Fibroblast of lung (primary cell): ENCODE measurements around the gene AP1S2. TPM values are rescaled to one million over a fixed set of nuclear protein-coding genes. Genes with fewer than 3 reads are reported as not detected.

ENCODE experiments used
- DNase-seq, 2 donors: peaks; one replicate each; pipeline versions ENCODE4 v3.0.0 to v3.0.0-alpha.2; 2010; ENCODE audit warnings: low read depth in 2 of 2
- H2AFZ ChIP-seq: 2 replicates; pipeline ENCODE4 v1.5.1; 2012; ENCODE audit warnings: low read length, control low read depth, inconsistent platforms
- H3K27ac ChIP-seq: 2 replicates; pipeline ENCODE4 v1.5.1; 2011; ENCODE audit warnings: low read length, control low read depth; ENCODE audit not compliant: insufficient read depth
- H3K27me3 ChIP-seq: 2 replicates; pipeline ENCODE4 v1.5.1; 2011; ENCODE audit warnings: mild to moderate bottlenecking, low read length; ENCODE audit not compliant: control insufficient read depth, insufficient read depth
- H3K36me3 ChIP-seq: 2 replicates; pipeline ENCODE4 v1.5.1; 2011; ENCODE audit warnings: low read length; ENCODE audit not compliant: control insufficient read depth, insufficient read depth
- H3K4me1 ChIP-seq: 2 replicates; pipeline ENCODE4 v1.5.1; 2011; ENCODE audit warnings: low read length; ENCODE audit not compliant: control insufficient read depth, insufficient read depth; ENCODE audit errors: extremely low read depth
- H3K4me2 ChIP-seq: 2 replicates; pipeline ENCODE4 v1.5.1; 2011; ENCODE audit warnings: low read length, control low read depth; ENCODE audit not compliant: insufficient read depth; ENCODE audit errors: extremely low read depth
- H3K4me3 ChIP-seq, 4 experiments: fragments of 200-600 bp in 1 of 4; sonication (generic) in 1 of 4; replicated peaks in 1 of 4; 2 replicates each; pipeline ENCODE4 v1.5.1; 2011 to 2016; ENCODE audit warnings: low read length in 4 of 4, low read depth in 3 of 4, mild to moderate bottlenecking in 3 of 4, control low read depth in 2 of 4, inconsistent platforms in 1 of 4, mixed read lengths in 1 of 4; ENCODE audit not compliant: insufficient read depth in 1 of 4; ENCODE audit errors: control extremely low read depth in 1 of 4
- H3K79me2 ChIP-seq: 2 replicates; pipeline ENCODE4 v1.5.1; 2012; ENCODE audit warnings: mild to moderate bottlenecking, low read length, inconsistent platforms; ENCODE audit not compliant: control insufficient read depth, insufficient read depth
- H3K9ac ChIP-seq: 2 replicates; pipeline ENCODE4 v1.5.1; 2011; ENCODE audit warnings: mild to moderate bottlenecking, low read length, control low read depth; ENCODE audit not compliant: insufficient read depth
- H3K9me3 ChIP-seq: 2 replicates; pipeline ENCODE4 v1.5.1; 2012; ENCODE audit warnings: low read depth, low read length; ENCODE audit not compliant: control insufficient read depth, insufficient read depth
- H4K20me1 ChIP-seq: 2 replicates; pipeline ENCODE4 v1.5.1; 2011; ENCODE audit warnings: low read length; ENCODE audit not compliant: control insufficient read depth, insufficient read depth; ENCODE audit errors: extremely low read depth
- CTCF ChIP-seq, 2 donors: IDR thresholded peaks in 1 of 2; conservative IDR thresholded peaks in 1 of 2; 1 replicate in 1 of 2; 2 replicates in 1 of 2; pipeline ENCODE4 v1.5.1; 2011 to 2012; ENCODE audit warnings: low read length in 2 of 2, control low read depth in 1 of 2, inconsistent platforms in 1 of 2, low read depth in 1 of 2, mild to moderate bottlenecking in 1 of 2
- EZH2 ChIP-seq: IDR thresholded peaks from 2 replicates; pipeline ENCODE4 v1.5.1; 2012; ENCODE audit warnings: low read length, control low read depth, mild to moderate bottlenecking; ENCODE audit errors: missing control alignments
- polyA plus RNA-seq, 2 donors: library from polyadenylated mRNA; depleted of rRNA in 1 of 2; stranded (reverse) in 1 of 2; unstranded in 1 of 2; fragments of >200 nt; gene quantifications; 2 replicates each; pipeline ENCODE4 v1.2.1, GENCODE V29; 2011 to 2012; ENCODE audit warnings: missing spikeins in 1 of 2
- total RNA-seq: library from RNA; depleted of rRNA; stranded (reverse); fragments of >200 nt; gene quantifications from 2 replicates; pipeline ENCODE4 v1.2.1, GENCODE V29; 2014

AP1S2 gene
- total and polyA plus RNA-seq, 2 donors (not counting 1 experiment from before 2014, with no cell fraction given), result 71.8 to 85.4 TPM

- no peak overlapping the region for H3K9ac ChIP-seq
- TF ChIP-seq EZH2, result no peak
- TF ChIP-seq CTCF (conservative IDR thresholded peaks at IDR 0.05 in 1 of 2, IDR thresholded peaks at IDR 0.05 in 1 of 2; ENCODE audit: low read depth in 1 of 2, low read length in 2 of 2), result no peak
Measured at GRCh38 chrX:15825936-15826335, 28.7 kb downstream of the AP1S2 start.

GRCh38 chrX:15822922-15823321 lies 31.7 kb downstream of the AP1S2 start:
- no peaks in the 10 kb centered on the region for H3K9me3 ChIP-seq
- H4K20me1 ChIP-seq, result no peaks in the 10 kb centered on the region
- no peaks in the 10 kb centered on the region for H3K36me3 ChIP-seq
- H3K4me1 ChIP-seq, result no peaks in the 10 kb centered on the region
- TF ChIP-seq EZH2 (no peak), CTCF (conservative IDR thresholded peaks at IDR 0.05 in 1 of 2, IDR thresholded peaks at IDR 0.05 in 1 of 2; ENCODE audit: low read depth in 1 of 2, low read length in 2 of 2) (no peak)
- no peak overlapping the region for H3K4me2 ChIP-seq
- no peaks in the 10 kb centered on the region for H3K27me3 ChIP-seq
- H3K79me2 ChIP-seq, result no peaks in the 10 kb centered on the region
- DNase-seq, result no peak
- no peak overlapping the region for H3K27ac ChIP-seq
- H2AFZ ChIP-seq, result no peak overlapping the region
- H3K9ac ChIP-seq, result no peak overlapping the region
- H3K4me3 ChIP-seq, result no peak overlapping the region

More at GRCh38 chrX:15825936-15826335, 28.7 kb downstream of the AP1S2 start:
- H3K27ac ChIP-seq, result no peak overlapping the region
- H3K9me3 ChIP-seq, result no peaks in the 10 kb centered on the region
- no peaks in the 10 kb centered on the region for H3K4me1 ChIP-seq
- H3K27me3 ChIP-seq, result no peaks in the 10 kb centered on the region
- H3K79me2 ChIP-seq, result no peaks in the 10 kb centered on the region
- no peak for DNase-seq
- H3K36me3 ChIP-seq, result no peaks in the 10 kb centered on the region
- no peak overlapping the region for H3K4me3 ChIP-seq
- H4K20me1 ChIP-seq, result no peaks in the 10 kb centered on the region
- no peak overlapping the region for H3K4me2 ChIP-seq
- no peak overlapping the region for H2AFZ ChIP-seq

- H3K9ac ChIP-seq, result no peak overlapping the region
- no peaks in the 10 kb centered on the region for H3K4me1 ChIP-seq
- peak; percentile 54 to 56 for DNase-seq
- no peaks in the 10 kb centered on the region for H3K27me3 ChIP-seq
- H4K20me1 ChIP-seq, result no peaks in the 10 kb centered on the region
- no peak overlapping the region for H3K4me2 ChIP-seq
- TF ChIP-seq CTCF (conservative IDR thresholded peaks at IDR 0.05 in 1 of 2, IDR thresholded peaks at IDR 0.05 in 1 of 2; ENCODE audit: low read depth in 1 of 2, low read length in 2 of 2), result no peak
- TF ChIP-seq EZH2, result no peak
- H3K9me3 ChIP-seq, result no peaks in the 10 kb centered on the region
- H3K79me2 ChIP-seq, result no peaks in the 10 kb centered on the region
- peak overlapping the region; percentile 37 for H3K27ac ChIP-seq
- no peak overlapping the region for H2AFZ ChIP-seq
- H3K36me3 ChIP-seq, result no peaks in the 10 kb centered on the region
- H3K4me3 ChIP-seq, result no peak overlapping the region
Measured at GRCh38 chrX:15820106-15821073, 34.2 kb downstream of the AP1S2 start.
